Epithelial cell of proximal tubule (primary cell): ENCODE measurements around the gene SMC1B. TPM values are rescaled to one million over a fixed set of nuclear protein-coding genes. Genes with fewer than 3 reads are reported as not detected.
"Not testable (repeated sequence)": the region's sequence is repeated elsewhere in the genome, so short reads cannot be mapped to it uniquely, and the experiment has no call there.

Experiments
- DNase-seq: peaks from one replicate; pipeline ENCODE4 v3.0.0-alpha.2; 2011; ENCODE audit warnings: low read depth
- H3K4me3 ChIP-seq: 2 replicates; pipeline ENCODE4 v1.5.1; 2011; ENCODE audit warnings: low read depth, mild to moderate bottlenecking, low read length
- CTCF ChIP-seq: conservative IDR thresholded peaks from 2 replicates; pipeline ENCODE4 v1.5.1; 2012; ENCODE audit warnings: low read depth, mild to moderate bottlenecking, low read length
- total RNA-seq: library from RNA; depleted of rRNA; stranded (reverse); fragments of >200 nt; gene quantifications from 2 replicates; pipeline ENCODE4 v1.2.3, GENCODE V29; 2015

Gene SMC1B
- total RNA-seq, 1 donor from 2014 or later: 0.63 TPM

GRCh38 chr22:45444168-45444567 lies 30.8 kb upstream of the SMC1B start:
- no peak overlapping the region for H3K4me3 ChIP-seq
- DNase-seq: no peak
- no peak for TF ChIP-seq CTCF

- DNase-seq: no peak
- no peak for TF ChIP-seq CTCF
- H3K4me3 ChIP-seq: no peak overlapping the region
These were observed 28.7 kb upstream of the SMC1B start for GRCh38 chr22:45442116-45442515.

GRCh38 chr22:45441138-45441537 lies 27.7 kb upstream of the SMC1B start:
- no peak overlapping the region for H3K4me3 ChIP-seq
- TF ChIP-seq CTCF: peak; percentile 79
- DNase-seq: peak; percentile 6

- not testable (repeated sequence) for DNase-seq, H3K4me3 ChIP-seq
These were observed 27.3 kb upstream of the SMC1B start for GRCh38 chr22:45440688-45441087.

- H3K4me3 ChIP-seq: no peak overlapping the region
- TF ChIP-seq CTCF: no peak
- DNase-seq: no peak
These were observed 24.9 kb upstream of the SMC1B start for GRCh38 chr22:45438336-45438735.

- DNase-seq, H3K4me3 ChIP-seq: not testable (repeated sequence)
These were observed 23.6 kb upstream of the SMC1B start for GRCh38 chr22:45436871-45437517.

GRCh38 chr22:45435544-45436139 lies 22.2 kb upstream of the SMC1B start:
- TF ChIP-seq CTCF: peak; percentile 93
- H3K4me3 ChIP-seq: no peak overlapping the region
- DNase-seq: peak; percentile 46

GRCh38 chr22:45434981-45435380 lies 21.6 kb upstream of the SMC1B start:
- no peak for TF ChIP-seq CTCF
- H3K4me3 ChIP-seq: no peak overlapping the region
- DNase-seq: no peak
